HepG2 (cell line): ENCODE data around the gene ETFB. TPM values are rescaled to one million over a fixed set of nuclear protein-coding genes. Genes with fewer than 3 reads are reported as not detected.
A peak's percentile ranks its signal among the peaks of the same experiment; 100 is the strongest.

Source experiments
- ATAC-seq: fragments of 200-7000 bp; cut with Tn5 transposase; 3 replicates; pipeline ENCODE4 v1.9.1; 2020; ENCODE audit warnings: mild to moderate bottlenecking, moderate library complexity
- BruUV-seq: library from RNA; stranded (reverse); fragments of 400-500 nt; replicated peaks from 2 replicates; lab custom pipeline; 2021; lab: Mats Ljungman, UMichigan
- CTCF ChIA-PET: fragments of 300-600 bp; formaldehyde crosslinking; extraction: SDS; loops from one replicate; lab custom pipeline; 2021; ENCODE audit warnings: low total read pairs, inconsistent platforms, low intra/inter-chr PET ratio; lab: Yijun Ruan, JAX
- POLR2A ChIA-PET: fragments of 350-600 bp; sonication (Branson Sonifier 250); formaldehyde crosslinking; loops from one replicate; lab custom pipeline; 2020; ENCODE audit warnings: antibody characterized with exemption, inconsistent platforms; lab: Yijun Ruan, JAX
- DNase-seq: peaks from one replicate; pipeline ENCODE4 v3.0.0-alpha.2; 2015; ENCODE audit warnings: low spot score
- FAIRE-seq: peaks from 3 replicates; lab custom pipeline; 2011; peaks lifted over from hg19 to GRCh38; lab: Jason Lieb, UNC
- H2AFZ ChIP-seq: one replicate; pipeline ENCODE4 v1.6.1; 2011; ENCODE audit warnings: low read length, inconsistent platforms
- H3K27ac ChIP-seq: fragments of 300-600 bp; 3 replicates; pipeline ENCODE4 v1.8.0; 2011; ENCODE audit warnings: mixed run types, mild to moderate bottlenecking, mixed read lengths, low read length, inconsistent platforms; ENCODE audit not compliant: insufficient read depth; ENCODE audit errors: extremely low read length
- H3K27me3 ChIP-seq, 2 experiments: fragments of 200-600 bp in 1 of 2; 2 replicates in 1 of 2; 3 replicates in 1 of 2; pipeline versions ENCODE4 v1.6.0 to v1.8.0; 2011; ENCODE audit warnings: low read length in 2 of 2, mild to moderate bottlenecking in 2 of 2, moderate library complexity in 2 of 2, inconsistent platforms in 1 of 2; ENCODE audit not compliant: insufficient read depth in 2 of 2, control insufficient read depth in 1 of 2
- H3K36me3 ChIP-seq, 2 experiments: fragments of 200-600 bp in 1 of 2; replicated peaks in 1 of 2; 2 replicates in 1 of 2; 3 replicates in 1 of 2; pipeline versions ENCODE4 v1.5.1 to v1.8.0; 2011; ENCODE audit warnings: low read length in 2 of 2, inconsistent platforms in 1 of 2; ENCODE audit not compliant: insufficient read depth in 2 of 2, control insufficient read depth in 1 of 2
- H3K4me1 ChIP-seq: 2 replicates; pipeline ENCODE4 v1.5.1; 2012; ENCODE audit warnings: low read length, inconsistent platforms; ENCODE audit not compliant: insufficient read depth
- H3K4me2 ChIP-seq: 2 replicates; pipeline ENCODE4 v1.6.0; 2011; ENCODE audit warnings: low read depth, low read length, inconsistent platforms
- H3K4me3 ChIP-seq, 3 experiments: fragments of 200-600 bp in 1 of 3; sonication (generic), shearing (Covaris generic) in 1 of 3; replicated peaks in 1 of 3; 2 replicates each; pipeline ENCODE4 v1.5.1; 2011 to 2016; ENCODE audit warnings: low read length in 3 of 3, inconsistent platforms in 2 of 3, low read depth in 2 of 3, mild to moderate bottlenecking in 2 of 3, control low read depth in 1 of 3, mixed read lengths in 1 of 3; ENCODE audit not compliant: insufficient read depth in 1 of 3
- H3K79me2 ChIP-seq: one replicate; pipeline ENCODE4 v1.6.1; 2011; ENCODE audit warnings: low read length, inconsistent platforms; ENCODE audit not compliant: insufficient read depth
- H3K9ac ChIP-seq: 2 replicates; pipeline ENCODE4 v1.6.0; 2011; ENCODE audit warnings: mild to moderate bottlenecking, low read depth, low read length, inconsistent platforms; ENCODE audit not compliant: insufficient read depth
- H3K9me3 ChIP-seq: 2 replicates; pipeline ENCODE4 v1.5.1; 2012; ENCODE audit warnings: mild to moderate bottlenecking, low read length
- H4K20me1 ChIP-seq: 2 replicates; pipeline ENCODE4 v1.6.0; 2011; ENCODE audit warnings: inconsistent platforms, mild to moderate bottlenecking, low read length, moderate library complexity; ENCODE audit not compliant: insufficient read depth
- AHR ChIP-seq: IDR thresholded peaks from 2 replicates; pipeline ENCODE4 v1.6.1; 2018; ENCODE audit warnings: missing genetic modification reagents, missing compliant biosample characterization
- ARID2 ChIP-seq: sonication (generic); formaldehyde crosslinking; IDR thresholded peaks from 2 replicates; pipeline ENCODE4 v1.8.1; 2022; ENCODE audit warnings: mild to moderate bottlenecking, missing genetic modification reagents, borderline replicate concordance
- ARNTL ChIP-seq: sonication (generic); formaldehyde crosslinking; IDR thresholded peaks from 2 replicates; pipeline ENCODE4 v1.4.0; 2020; ENCODE audit warnings: mild to moderate bottlenecking, missing genetic modification reagents
- FOXA1 ChIP-seq, 2 experiments: fragments of 450-650 bp in 1 of 2; sonication (generic) in 1 of 2; formaldehyde crosslinking in 1 of 2; IDR thresholded peaks; 2 replicates each; pipeline versions ENCODE4 v1.4.0 to v1.6.1; 2016 to 2020; ENCODE audit warnings: missing genetic modification reagents in 1 of 2
- FOXM1 ChIP-seq: sonication (generic); formaldehyde crosslinking; IDR thresholded peaks from 2 replicates; pipeline ENCODE4 v1.5.0; 2020; ENCODE audit warnings: missing genetic modification reagents
- RELA ChIP-seq: sonication (generic); formaldehyde crosslinking; IDR thresholded peaks from 2 replicates; pipeline ENCODE4 v1.4.0; 2020; ENCODE audit warnings: missing genetic modification reagents
- SMYD3 ChIP-seq: sonication (generic); formaldehyde crosslinking; IDR thresholded peaks from 2 replicates; pipeline ENCODE4 v1.8.1; 2023; ENCODE audit warnings: mild to moderate bottlenecking, missing genetic modification reagents
- SPEN ChIP-seq: sonication (generic); formaldehyde crosslinking; IDR thresholded peaks from 2 replicates; pipeline ENCODE4 v1.5.1; 2020; ENCODE audit warnings: low read depth, mild to moderate bottlenecking, missing genetic modification reagents
- SRY ChIP-seq: sonication (generic); formaldehyde crosslinking; IDR thresholded peaks from 2 replicates; pipeline ENCODE4 v1.8.0; 2022; ENCODE audit warnings: mild to moderate bottlenecking, missing genetic modification reagents
- ZNF224 ChIP-seq: sonication (generic); formaldehyde crosslinking; IDR thresholded peaks from 2 replicates; pipeline ENCODE4 v1.5.0; 2020; ENCODE audit warnings: mild to moderate bottlenecking, missing genetic modification reagents
- ZNF543 ChIP-seq: sonication (generic); formaldehyde crosslinking; IDR thresholded peaks from 2 replicates; pipeline ENCODE4 v1.4.0; 2020; ENCODE audit warnings: mild to moderate bottlenecking, missing genetic modification reagents
- ZNF572 ChIP-seq: sonication (generic); formaldehyde crosslinking; IDR thresholded peaks from 2 replicates; pipeline ENCODE4 v1.5.1; 2020; ENCODE audit warnings: mild to moderate bottlenecking, missing genetic modification reagents
- ZNF660 ChIP-seq: sonication (generic); formaldehyde crosslinking; IDR thresholded peaks from 2 replicates; pipeline ENCODE4 v1.5.1; 2020; ENCODE audit warnings: mild to moderate bottlenecking, low read depth, missing genetic modification reagents, borderline replicate concordance
- ZNF687 ChIP-seq: sonication (generic); formaldehyde crosslinking; IDR thresholded peaks from 2 replicates; pipeline ENCODE4 v1.5.1; 2020; ENCODE audit warnings: mild to moderate bottlenecking, missing genetic modification reagents, moderate library complexity
- ZNF850 ChIP-seq: sonication (generic); formaldehyde crosslinking; conservative IDR thresholded peaks from 2 replicates; pipeline ENCODE4 v1.9.0; 2021; ENCODE audit warnings: mild to moderate bottlenecking, missing genetic modification reagents
- WGBS: methylation state at CpG from one replicate; pipeline ENCODE4 v1.1.6; 2017; ENCODE audit warnings: low lambda C conversion rate; 5-methylcytosine and 5-hydroxymethylcytosine counted together
- in situ Hi-C: cut with HindIII; loops from 2 replicates; pipeline ENCODE4 v1.10.0; 2017; ENCODE audit warnings: low pct_unique_long_range_greater_than_20kb; ENCODE audit not compliant: extremely low pct_ligation_motif_present
- intact Hi-C: fragments of 100-400 bp; cut with micrococcal nuclease; formaldehyde crosslinking; loops from one replicate; pipeline ENCODE4 v1.10.0; 2022; ENCODE audit not compliant: unreplicated experiment
- polyA plus RNA-seq, 8 experiments: library from polyadenylated mRNA; depleted of rRNA in 3 of 8; stranded (reverse) in 7 of 8; unstranded in 1 of 8; fragments of >200 nt; fragmentation: Illumina TruSeq in 4 of 8; extraction: Trizol in 4 of 8; gene quantifications; 2 replicates each; pipeline versions ENCODE4 v1.2.1 to v1.2.3, GENCODE V29; 2011 to 2016; ENCODE audit warnings: low read depth in 4 of 8, missing spikeins in 1 of 8, mixed read lengths in 1 of 8; ENCODE audit not compliant: insufficient read depth in 1 of 8
- total RNA-seq, 5 experiments: library from RNA; depleted of rRNA; stranded (reverse); fragments of >200 nt; fragmentation: Illumina TruSeq; extraction: Trizol; gene quantifications; 2 replicates each; pipeline ENCODE4 v1.2.3, GENCODE V29; 2016; ENCODE audit warnings: low read depth in 1 of 5
- TF ChIP-seq, protein P1 (sequence below): sonication (generic); formaldehyde crosslinking; IDR thresholded peaks from 2 replicates; pipeline ENCODE4 v1.5.0; 2020; ENCODE audit warnings: missing genetic modification reagents
- TF ChIP-seq, protein P2 (sequence below): sonication (generic); formaldehyde crosslinking; IDR thresholded peaks from 2 replicates; pipeline ENCODE4 v1.4.0; 2020; ENCODE audit warnings: missing genetic modification reagents
- TF ChIP-seq, protein P3 (sequence below): sonication (generic); formaldehyde crosslinking; conservative IDR thresholded peaks from 2 replicates; pipeline ENCODE4 v1.4.0; 2020; ENCODE audit warnings: missing genetic modification reagents

ETFB gene
- total and polyA plus RNA-seq, 2 of the 13 experiments (the other 11 are each of a cell fraction or from before 2014, with no cell fraction given), result 678 to 1,314 TPM

- DNase-seq (peak; percentile 59), ATAC-seq (peak; percentile 51), FAIRE-seq (no peak)
- H4K20me1 ChIP-seq, result no peaks in the 10 kb centered on the region
- no peaks in the 10 kb centered on the region for H3K36me3 ChIP-seq
- H3K4me2 ChIP-seq, result peak within 1 kb of the TSS; percentile 73
- peak within 1 kb of the TSS; percentile 59; the same call in 1 of the 2 replicates for H3K9ac ChIP-seq
- in situ Hi-C loops (no loop called here), intact Hi-C loops (no loop called here)
- H3K4me3 ChIP-seq, result peak within 1 kb of the TSS in 2 of 3 experiments; percentile 41 to 62; a peak in 4 of 6 replicates
- no peaks in the 10 kb centered on the region for H3K9me3 ChIP-seq
- H2AFZ ChIP-seq, result no peak within 1 kb of the TSS
- peaks cover 46% of the 10 kb centered on the region for H3K4me1 ChIP-seq
- ChIA-PET POLR2A (interaction anchor here (0.8 to 4.1 kb wide), 10 partner anchors 8 to 48 kb away, joined by 3 to 30 read pairs (median 6); partner anchors contain the start of genes ETFB, NKG7 and VSIG10L), CTCF (no interaction called here)
- 7% methylated on average over 13 of the region's 15 CpGs for WGBS
- H3K79me2 ChIP-seq, result no peaks in the 10 kb centered on the region
- H3K27ac ChIP-seq, result peak within 1 kb of the TSS; percentile 29
- peaks cover 0 to 2% of the 10 kb centered on the region in 2 experiments; a peak in 1 of 5 replicates for H3K27me3 ChIP-seq
- BruUV-seq, result no TSS peak
- 0 out of 2 replicates have a peak, but pooled peaks have one; percentile 27 for TF ChIP-seq ARID2
- 0 out of 2 replicates have a peak, but pooled peaks have one; percentile 55 for TF ChIP-seq ZNF224 (CRISPR knock-in tag)
- TF ChIP-seq, protein P1, sequence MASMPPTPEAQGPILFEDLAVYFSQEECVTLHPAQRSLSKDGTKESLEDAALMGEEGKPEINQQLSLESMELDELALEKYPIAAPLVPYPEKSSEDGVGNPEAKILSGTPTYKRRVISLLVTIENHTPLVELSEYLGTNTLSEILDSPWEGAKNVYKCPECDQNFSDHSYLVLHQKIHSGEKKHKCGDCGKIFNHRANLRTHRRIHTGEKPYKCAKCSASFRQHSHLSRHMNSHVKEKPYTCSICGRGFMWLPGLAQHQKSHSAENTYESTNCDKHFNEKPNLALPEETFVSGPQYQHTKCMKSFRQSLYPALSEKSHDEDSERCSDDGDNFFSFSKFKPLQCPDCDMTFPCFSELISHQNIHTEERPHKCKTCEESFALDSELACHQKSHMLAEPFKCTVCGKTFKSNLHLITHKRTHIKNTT, result no peak
- no peak; the same call in none of the 2 replicates for TF ChIP-seq SPEN (CRISPR knock-in tag)
- no peak for TF ChIP-seq ZNF850 (CRISPR knock-in tag)
- no peak for TF ChIP-seq ARNTL (CRISPR knock-in tag)
- TF ChIP-seq SMYD3, result no peak
- no peak for TF ChIP-seq ZNF543
- TF ChIP-seq AHR (CRISPR knock-in tag), result no peak
- TF ChIP-seq, protein P2, sequence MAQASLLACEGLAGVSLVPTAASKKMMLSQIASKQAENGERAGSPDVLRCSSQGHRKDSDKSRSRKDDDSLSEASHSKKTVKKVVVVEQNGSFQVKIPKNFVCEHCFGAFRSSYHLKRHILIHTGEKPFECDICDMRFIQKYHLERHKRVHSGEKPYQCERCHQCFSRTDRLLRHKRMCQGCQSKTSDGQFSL (CRISPR knock-in tag), result no peak
- TF ChIP-seq FOXA1 (IDR thresholded peaks at IDR 0.05), result no peak
- peak; percentile 49 for TF ChIP-seq FOXA1 (CRISPR knock-in tag; IDR thresholded peaks at IDR 0.05)
- no peak for TF ChIP-seq ZNF572 (CRISPR knock-in tag)
- TF ChIP-seq RELA (CRISPR knock-in tag), result no peak
- no peak for TF ChIP-seq ZNF660 (CRISPR knock-in tag)
- TF ChIP-seq, protein P3, sequence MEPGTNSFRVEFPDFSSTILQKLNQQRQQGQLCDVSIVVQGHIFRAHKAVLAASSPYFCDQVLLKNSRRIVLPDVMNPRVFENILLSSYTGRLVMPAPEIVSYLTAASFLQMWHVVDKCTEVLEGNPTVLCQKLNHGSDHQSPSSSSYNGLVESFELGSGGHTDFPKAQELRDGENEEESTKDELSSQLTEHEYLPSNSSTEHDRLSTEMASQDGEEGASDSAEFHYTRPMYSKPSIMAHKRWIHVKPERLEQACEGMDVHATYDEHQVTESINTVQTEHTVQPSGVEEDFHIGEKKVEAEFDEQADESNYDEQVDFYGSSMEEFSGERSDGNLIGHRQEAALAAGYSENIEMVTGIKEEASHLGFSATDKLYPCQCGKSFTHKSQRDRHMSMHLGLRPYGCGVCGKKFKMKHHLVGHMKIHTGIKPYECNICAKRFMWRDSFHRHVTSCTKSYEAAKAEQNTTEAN (CRISPR knock-in tag), result peak; percentile 76
- TF ChIP-seq FOXM1 (CRISPR knock-in tag), result no peak
- TF ChIP-seq ZNF687 (CRISPR knock-in tag), result peak; percentile 74
- no peak for TF ChIP-seq SRY (CRISPR knock-in tag)
Measured at GRCh38 chr19:51387924-51388389, 21.8 kb upstream of the ETFB start, which contains the start of gene LIM2. TSS of gene LIM2 (minus strand) at chr19:51387974. CDS start at chr19:51387443, 531 bp downstream.
